ENCODE results near the gene TOP3B.
A peak's percentile ranks its signal among the peaks of the same experiment; 100 is the strongest.
"Not testable (repeated sequence)": the region's sequence is repeated elsewhere in the genome, so short reads cannot be mapped to it uniquely, and the experiment has no call there.

The TOP3B gene

DNA sequence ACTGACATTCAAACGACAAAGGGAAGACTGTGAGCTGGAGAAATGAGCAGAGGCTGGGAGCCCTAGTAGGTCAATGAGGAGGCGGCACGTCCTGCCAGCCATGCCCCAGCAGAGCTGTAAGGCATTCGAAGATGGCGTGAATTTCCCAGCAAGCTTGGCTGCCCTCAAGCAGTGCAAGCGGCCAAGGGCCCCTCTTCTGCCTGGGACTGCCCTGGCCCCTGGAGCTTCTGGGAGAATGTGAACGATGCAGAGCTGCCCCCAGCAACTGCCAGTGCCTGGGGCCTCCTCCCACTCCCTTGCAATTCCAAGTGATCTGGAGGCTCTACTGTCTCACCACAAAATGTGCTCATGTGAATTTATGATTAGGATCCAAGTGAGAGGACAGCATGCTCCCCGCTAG is 34.2 kb downstream of the TOP3B start:
- FAIRE-seq (no peak), DNase-seq (ENCODE audit: extremely low spot score, insufficient read length, low read depth) (no peak)

DNA sequence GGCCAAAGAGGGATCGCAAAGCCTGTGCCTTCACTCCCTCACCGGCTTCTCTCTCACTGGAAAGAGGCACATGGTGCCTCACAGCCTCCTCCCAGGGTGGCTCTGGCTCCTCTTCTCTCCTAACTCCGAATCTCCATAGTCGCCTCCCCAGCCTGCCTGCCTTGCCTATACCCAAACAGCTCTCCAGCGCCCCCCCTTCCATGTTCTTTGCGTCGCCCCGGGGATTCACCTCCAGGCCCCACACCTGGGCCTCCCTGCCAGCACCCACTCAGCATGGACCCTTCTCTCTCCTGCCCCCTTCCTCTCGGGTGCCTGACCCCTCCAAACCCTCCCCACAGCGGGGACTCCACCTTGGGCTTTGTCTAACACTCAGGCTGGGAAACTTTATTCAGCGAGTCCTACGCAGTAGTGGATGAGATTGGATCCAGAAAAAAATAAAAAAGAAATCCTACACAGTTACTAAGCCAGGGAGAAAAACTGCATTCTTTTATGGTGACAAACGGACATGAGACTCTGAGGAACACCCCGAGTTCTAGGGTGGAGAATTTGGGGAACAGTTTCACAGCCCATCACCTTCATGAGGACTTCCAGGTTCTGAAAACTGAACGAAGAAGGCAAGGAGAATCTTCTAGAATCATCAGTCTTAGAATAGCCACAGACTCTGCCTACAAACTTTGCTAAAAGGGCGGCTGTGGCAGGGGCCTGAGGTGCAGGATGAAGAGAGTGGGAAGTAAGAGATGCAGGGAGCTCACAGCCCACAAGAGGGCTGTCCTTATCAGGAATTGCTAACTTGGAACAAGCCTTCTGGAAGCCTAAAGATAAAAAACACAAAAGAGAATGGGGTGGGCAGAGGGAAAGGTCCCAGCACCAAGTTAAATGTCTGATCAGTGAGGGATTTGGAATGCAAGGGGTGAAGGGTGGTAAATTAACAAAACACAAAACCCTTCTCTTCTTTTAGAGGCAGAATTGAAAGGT is 35.3 kb downstream of the TOP3B start:
- DNase-seq (ENCODE audit: extremely low spot score, insufficient read length, low read depth) (no peak), FAIRE-seq (no peak)

DNA sequence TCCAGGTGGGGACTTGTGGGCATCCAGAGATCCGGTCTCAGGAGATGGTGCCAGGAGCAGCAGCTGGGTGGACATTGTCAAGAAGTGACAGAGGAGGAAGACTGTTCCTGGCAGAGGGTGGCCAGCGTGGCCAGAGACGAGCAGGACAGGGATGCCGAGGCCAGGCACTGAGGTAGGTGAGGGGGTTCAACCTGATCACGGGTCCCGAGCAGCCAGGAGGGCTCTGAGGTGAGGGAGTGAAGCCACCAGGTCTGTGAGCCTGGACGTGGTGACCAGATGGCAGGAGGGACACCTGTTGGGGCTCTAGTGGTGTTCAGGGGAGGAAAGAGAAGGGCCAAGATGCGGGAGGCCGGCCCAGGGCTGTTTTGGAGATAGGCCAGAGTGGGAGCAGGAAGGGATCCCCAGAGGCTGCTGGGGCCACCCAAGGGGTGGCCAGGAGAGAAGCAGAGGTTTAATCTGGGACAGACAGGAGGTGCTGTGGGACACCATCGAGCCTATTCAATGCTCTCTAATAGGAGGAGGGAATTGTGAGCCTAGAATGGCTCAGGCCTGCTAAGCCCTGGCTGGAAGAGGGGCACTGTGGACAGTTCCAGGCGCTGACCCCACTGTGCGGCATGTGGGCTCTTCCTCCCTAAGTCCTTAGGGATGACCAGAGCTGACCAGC is 36.2 kb downstream of the TOP3B start:
- FAIRE-seq (no peak), DNase-seq (ENCODE audit: extremely low spot score, insufficient read length, low read depth) (no peak)

DNA sequence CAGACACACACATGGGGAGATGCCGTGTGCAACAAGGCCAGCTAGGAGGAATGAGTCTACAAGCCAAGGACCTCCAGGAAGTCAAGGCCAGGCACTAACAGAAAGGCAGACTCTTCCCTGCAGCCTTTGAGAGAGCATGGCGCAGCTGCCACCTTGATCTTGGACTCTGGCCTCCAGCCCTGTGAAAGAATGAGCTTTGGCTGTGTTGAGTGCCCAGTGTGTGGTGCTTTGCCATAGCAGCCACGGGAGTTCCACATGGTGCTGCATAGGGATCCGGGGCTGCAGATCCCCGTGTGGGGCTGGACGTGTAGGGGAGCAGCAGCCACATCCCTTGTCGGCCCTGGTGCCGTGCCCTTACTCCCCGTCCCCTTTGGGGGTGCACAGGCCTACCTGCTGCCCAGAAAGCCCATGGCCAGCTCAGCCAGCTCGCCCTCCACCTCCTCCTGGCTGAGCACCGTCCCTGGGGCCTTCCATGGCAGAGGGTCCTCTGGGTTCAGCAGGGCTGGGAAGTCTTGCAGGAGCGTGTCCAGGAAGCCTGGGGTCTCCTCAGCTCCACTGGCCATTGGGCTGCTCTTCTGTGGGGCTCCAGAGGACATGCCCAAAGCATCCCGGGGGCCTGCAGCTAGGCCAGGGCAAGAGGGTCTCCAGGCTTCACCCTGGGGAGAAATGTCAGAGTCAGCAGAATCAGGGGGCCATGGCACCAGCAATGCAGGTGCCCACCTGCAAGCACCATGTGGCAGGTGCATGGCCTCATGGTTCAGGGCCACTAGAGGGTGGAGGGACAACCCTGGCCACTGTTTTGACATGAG is 36.9 kb downstream of the TOP3B start:
- FAIRE-seq (no peak), DNase-seq (ENCODE audit: extremely low spot score, insufficient read length, low read depth) (no peak)

DNA sequence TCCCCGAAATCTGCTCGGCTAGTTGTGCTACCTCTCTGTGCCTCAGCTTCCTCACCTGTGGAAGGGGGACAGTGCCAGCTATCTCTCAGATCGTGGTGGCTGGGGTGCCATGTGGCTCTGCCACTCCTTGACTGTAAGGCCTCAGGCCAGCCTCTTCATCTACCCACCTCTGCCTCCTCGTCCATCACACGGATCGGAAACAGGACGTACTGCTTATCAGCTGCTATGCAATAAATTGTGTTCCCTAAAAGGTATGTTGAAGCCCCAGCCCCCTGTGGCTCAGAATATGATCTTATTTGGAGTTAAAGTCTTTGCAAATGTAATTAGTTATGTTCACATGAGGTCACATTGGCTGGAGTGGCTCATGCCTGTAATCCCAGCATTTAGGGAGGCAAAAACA is 37.7 kb downstream of the TOP3B start:
- FAIRE-seq (no peak), DNase-seq (ENCODE audit: extremely low spot score, insufficient read length, low read depth) (no peak)

DNA sequence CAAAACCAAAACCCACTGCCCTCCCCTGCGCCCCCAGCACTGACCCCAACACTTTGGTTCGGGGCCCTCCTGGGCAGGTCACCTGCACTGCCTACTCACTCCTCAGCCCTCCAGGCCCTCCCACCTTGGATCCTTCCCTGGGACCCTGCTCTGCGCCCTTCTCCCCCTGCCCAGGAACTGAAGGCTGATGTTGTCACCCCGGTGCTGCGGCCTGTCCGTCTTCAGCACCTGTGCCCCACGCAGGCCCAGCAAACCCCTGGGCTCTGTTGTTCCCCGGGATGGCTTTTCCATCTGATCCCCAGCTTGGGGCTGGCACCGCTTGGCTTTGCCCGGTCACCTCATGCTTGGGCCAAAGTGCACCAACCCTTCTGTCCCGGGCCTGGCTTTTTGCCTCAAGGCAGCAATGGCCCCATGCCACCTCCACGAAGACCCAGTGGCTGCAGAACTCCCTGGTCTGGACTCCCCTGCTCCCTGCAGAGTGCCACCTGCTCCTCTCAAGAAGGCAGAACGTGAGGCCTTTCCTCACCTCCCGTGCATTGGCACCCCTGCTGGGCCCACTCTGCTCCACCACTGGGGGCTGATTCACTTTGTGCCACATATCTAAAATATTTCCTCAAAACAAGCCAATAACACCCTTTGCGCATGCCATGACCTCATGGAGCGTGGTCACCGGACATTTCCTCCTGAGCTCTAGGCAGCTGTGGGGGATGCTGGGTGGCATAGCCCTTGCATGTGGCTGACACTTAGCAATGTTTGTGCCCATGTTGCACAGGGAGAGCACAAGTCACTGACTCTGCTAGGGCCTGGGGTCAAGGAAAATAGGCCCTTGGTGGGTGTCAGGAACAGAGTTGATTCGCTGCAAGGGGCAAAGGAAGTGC is 38.8 kb downstream of the TOP3B start:
- DNase-seq (ENCODE audit: extremely low spot score, insufficient read length, low read depth) (no peak), FAIRE-seq (no peak)

DNA sequence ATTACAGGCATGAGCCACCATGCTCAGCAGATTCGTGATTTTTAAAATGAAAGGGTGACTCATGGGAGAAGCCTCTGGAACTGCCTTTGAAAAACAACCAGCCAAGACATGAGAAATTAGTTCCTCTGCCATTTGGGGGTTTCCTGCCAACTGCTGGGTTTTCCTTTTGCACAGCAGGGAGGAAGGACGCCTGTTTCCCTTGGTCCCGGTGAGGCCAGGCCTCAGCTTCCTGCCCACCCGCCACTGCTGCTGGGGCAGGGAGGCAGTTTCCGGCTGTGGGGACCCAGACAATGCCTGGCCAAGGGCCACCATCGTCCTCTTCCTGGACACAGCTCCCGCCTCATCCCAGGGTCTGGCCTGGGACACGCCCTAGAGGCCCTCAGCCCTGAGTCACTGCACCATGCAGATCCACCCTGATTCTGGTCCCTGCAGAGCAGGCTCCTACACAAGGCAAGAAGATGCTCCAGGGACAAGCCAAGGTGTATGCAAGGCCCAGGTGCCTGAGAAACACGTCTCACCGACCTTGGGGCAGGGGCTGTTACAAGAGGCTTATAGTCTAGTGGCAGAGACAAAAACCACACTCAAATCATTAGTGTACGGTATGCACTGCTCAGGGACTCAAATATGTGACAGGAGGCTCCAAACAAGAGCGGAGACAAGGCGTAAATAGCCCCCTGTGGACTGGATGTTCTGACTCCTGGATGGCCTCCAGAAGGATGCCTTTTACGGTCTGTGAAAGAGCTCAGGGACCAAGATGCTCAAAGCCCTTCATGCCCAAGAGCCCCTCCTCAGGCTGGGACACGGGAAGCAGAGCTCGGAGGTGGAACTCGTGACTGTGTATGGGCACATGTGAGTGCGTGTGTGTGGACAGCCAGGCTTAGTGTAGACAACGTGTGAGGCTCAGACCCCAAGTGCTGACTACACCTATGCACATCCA is 39.9 kb downstream of the TOP3B start:
- no peak for FAIRE-seq

DNA sequence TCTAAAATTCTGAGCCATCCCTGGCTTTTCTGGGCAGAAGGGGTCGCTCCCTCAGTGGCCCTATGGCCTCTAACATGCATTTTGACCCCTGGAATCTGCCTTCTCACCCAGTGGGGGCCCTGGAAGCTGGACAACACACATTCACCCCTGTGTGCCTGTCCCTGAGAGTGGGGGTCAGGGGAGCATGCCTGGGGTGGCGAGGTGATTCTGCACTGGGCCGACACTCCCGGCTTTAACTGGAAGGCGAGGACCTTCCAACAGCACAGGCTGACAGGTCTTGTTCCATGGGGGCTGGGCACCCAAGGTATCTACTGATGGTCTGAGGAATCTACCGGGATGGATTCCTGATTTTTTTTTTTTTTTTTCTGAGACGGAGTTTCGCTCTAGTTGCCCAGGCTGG is 40.7 kb downstream of the TOP3B start:
- FAIRE-seq (no peak), DNase-seq (ENCODE audit: extremely low spot score, insufficient read length, low read depth) (no peak)

More for the DNA sequence above, 39.9 kb downstream of the TOP3B start:
- DNase-seq (ENCODE audit: extremely low spot score, insufficient read length, low read depth): no peak

DNA sequence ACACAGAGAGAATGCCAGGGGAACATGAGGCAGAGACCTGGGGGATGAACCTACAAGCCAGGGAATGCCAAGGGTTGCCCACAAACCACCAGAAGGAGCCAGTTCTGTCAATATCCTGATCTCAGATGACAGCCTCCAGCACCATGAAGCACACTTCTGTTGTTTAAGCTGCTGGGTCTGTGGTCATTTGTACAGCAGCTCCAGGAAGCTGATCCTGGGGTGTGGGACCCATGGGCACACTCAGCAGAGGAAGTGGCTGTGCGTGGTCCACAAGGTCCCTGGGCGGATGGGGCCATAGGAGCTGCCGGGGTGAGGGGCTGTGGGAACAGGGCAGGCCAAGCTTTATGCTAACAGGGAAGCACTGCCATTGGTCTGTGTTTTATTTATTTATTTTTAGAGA is 42.1 kb downstream of the TOP3B start:
- FAIRE-seq (no peak), DNase-seq (ENCODE audit: extremely low spot score, insufficient read length, low read depth) (no peak)

DNA sequence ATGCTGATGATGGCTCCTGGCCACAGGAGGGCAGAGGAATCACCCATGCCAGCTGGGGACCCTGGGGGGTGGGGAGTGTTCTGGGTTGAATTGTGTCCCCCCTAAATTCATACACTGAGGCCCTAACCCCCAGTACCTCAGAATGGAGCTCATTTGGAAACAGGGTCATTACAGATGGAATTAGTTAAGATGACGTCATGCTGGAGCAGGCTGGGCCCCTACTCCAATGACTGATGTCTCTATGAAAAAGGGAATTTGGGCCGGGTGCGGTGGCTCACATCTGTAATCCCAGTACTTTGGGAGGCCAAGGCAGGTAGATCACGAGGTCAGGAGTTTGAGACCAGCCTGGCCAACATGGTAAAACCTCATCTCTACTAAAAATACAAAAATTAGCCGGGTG is 42.7 kb downstream of the TOP3B start:
- FAIRE-seq; DNase-seq (ENCODE audit: extremely low spot score, insufficient read length, low read depth): not testable (repeated sequence)

DNA sequence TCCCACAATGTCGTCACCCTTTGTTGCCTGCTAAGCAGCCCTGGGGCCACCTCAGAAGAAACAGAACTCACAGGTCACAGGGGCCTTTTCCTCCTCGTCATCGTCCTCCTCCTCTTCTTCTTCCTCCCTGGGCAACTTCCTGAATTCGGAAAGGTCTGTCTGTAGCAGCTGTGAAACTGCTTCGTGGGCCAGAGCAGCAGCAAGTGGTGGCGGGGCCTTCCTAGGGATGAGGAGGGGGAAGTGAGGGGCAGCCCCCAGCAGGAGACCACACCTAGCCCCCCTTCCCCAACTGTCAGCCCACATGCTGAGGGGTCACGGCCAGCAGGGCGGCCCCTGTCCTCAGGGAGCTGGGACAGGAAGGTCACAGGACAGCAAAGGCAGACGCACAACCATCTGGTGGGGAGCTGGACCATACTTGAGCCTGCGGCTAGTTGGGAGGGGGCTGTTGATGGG is 43.1 kb downstream of the TOP3B start:
- DNase-seq (ENCODE audit: extremely low spot score, insufficient read length, low read depth) (no peak), FAIRE-seq (no peak)

DNA sequence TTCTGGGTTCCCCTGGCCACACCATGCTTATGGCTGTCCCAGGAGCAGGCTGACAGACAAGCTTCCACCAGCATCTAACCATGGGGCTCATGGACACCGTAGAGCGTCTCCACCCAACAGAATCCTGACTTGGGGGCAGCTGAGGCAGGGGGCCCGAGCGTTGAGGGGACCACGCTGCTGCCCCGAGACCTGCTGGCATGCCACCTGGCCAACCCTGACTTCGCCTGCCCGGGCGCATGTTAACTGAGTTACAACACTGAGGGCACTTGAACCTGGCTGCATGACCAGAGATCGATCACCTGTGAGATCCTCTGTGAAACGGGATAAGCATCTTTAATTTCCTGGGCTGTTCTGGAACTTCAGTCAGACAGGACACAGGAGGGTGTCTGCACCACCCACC is 43.7 kb downstream of the TOP3B start:
- no peak for FAIRE-seq
- DNase-seq (ENCODE audit: extremely low spot score, insufficient read length, low read depth): no peak

DNA sequence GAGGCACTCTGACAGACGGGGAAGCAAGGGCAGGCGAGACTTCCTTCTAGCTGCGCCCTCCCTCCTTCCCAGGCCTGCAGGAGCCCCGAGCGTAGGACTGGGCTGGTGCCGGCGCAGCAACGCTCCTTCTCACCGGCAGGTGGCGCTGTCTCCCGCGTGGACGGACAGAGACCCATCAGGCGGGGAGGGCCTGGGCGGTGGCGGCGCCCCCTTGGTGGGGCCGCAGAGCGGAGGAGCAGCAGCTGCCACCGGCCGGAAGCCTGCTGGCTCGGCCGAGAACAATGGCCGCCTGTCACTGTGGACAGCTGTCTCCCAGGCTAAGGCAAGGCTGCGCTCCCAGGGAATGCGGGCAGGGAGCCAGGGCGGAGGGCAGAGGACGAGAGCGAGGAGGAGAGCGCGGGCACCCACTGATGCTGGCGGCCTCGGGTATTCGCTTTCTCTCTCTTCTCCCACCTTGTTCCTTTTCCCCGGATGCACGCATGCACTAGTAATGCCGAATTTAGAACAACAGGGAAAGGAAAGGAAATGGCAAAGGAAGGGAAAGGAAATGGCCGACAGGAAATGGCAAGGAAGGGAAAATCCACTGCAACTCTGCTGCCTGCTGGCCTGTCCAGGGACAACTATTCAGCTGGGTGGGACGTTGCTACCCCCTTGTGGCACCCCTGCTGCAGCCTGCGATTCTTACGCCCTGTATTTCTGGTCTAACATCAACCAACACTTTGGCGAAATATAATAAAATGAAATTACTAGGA is 44.3 kb downstream of the TOP3B start:
- peak; percentile 82 for FAIRE-seq
- DNase-seq (ENCODE audit: extremely low spot score, insufficient read length, low read depth): peak; percentile 89

DNA sequence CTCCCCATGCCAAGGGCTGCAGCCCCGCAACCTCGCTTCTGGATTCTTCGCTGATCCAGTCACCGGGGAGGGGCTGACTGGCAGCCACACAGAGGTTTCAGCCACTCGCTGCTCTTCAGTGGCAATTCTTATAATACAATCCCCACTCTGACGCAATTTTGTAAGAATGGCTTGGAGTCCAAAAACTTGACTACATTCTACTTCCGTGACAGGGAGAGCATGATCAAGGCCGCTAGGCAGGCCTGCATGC is 44.8 kb downstream of the TOP3B start:
- DNase-seq (ENCODE audit: extremely low spot score, insufficient read length, low read depth): no peak
- FAIRE-seq: no peak

DNA sequence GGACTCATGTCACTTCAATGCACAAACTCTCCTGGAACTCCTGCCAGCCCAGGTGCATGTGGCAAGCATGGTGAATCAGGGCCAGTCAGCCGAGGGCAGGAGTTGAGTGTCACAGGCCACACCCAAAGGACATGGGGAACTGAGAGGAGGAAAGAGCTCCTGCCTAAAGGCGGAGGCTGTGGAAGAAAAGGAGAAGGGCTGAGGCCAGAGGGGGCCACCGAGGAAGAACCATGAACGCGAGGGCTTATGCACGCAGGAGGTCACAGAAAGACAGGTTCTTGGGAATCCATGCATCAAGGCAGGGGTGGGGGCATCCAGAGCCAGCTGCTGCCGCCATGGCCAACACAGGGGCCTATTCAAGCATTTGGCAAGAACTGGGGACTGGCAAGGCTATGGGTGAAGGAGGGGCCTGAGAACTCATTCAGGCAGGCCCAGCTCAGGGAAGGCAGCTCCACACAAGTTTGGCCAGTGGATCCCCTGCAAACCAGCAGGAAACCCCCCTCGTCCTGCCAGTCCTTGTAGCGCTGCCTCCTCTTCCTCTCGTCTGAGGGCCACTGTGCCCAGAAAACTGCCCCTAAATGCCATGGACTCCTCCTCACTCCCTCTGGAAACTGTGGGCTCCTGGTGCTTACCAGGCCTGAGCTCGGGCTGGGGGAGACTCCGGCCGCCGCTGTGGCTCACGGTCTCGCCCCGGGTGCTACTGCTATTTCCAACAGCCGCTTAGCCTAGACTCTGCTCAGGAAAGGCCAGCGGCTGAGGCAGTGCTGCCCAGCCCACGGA is 45.4 kb downstream of the TOP3B start:
- FAIRE-seq: no peak
- DNase-seq (ENCODE audit: extremely low spot score, insufficient read length, low read depth): no peak

DNA sequence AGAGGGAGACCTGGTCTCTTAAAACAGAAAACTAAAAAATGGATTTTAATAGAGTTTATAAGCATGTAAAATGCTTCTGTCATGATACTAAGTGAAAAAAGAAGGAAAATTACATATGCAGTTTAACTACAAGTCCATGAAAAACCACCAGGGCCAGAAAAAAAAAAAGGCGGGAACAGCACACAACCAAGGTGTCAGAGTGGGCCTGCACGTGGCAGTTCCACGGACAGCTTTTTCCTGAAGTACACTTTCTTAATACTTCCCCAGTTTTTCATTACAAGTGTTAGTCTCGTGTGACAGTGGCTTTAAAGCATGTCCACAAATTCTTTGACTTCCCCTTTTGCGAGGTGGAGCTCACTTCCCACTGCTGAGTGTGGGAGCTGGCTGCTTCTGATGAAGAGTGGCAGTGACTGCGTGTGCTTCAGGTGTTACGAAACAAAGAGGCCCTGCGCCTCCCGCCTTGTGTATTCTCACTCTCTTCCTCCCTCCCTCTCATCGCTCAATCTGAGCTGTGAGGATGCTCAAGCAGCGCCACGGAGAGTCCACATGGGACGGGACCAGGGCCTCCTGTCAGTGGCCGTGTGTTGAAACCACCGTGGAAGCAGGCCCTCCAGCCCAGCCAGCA is 46.3 kb downstream of the TOP3B start:
- DNase-seq (ENCODE audit: extremely low spot score, insufficient read length, low read depth) (no peak), FAIRE-seq (no peak)

DNA sequence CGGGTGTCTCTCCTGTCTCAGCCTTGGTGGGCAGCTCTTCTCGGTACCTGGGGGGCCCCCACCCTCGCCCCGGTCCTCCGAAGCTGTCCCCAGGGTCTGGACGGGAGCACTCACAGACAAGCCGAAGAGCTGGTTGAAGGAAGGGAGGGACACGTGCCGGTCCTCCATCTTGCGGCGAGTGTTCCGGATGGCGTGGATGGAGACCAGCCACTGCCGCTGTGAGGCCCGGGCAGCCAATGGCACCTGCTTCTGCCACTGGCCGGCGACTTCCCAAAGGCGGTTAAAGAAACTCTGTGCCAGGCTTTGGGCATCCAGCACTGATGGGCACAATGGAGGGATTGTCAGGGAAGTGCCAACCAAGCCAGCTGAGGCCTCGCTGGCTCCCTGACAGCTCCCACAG is 48.7 kb downstream of the TOP3B start:
- FAIRE-seq: no peak
- no peak for DNase-seq (ENCODE audit: extremely low spot score, insufficient read length, low read depth)
